K562 (cell line): ENCODE data around the gene TSPAN1. TPM values are rescaled to one million over a fixed set of nuclear protein-coding genes. Genes with fewer than 3 reads are reported as not detected.

Source experiments
- ATAC-seq: fragments of 200-7000 bp; cut with Tn5 transposase; 3 replicates; pipeline ENCODE4 v1.9.1; 2020; ENCODE audit warnings: moderate library complexity
- BruUV-seq: library from RNA; stranded (reverse); fragments of 400-500 nt; replicated peaks from 2 replicates; lab custom pipeline; 2021; lab: Mats Ljungman, UMichigan
- CTCF ChIA-PET: fragments of 300-600 bp; formaldehyde crosslinking; extraction: SDS; loops from one replicate; lab custom pipeline; 2021; ENCODE audit warnings: low intra/inter-chr PET ratio; lab: Yijun Ruan, JAX
- POLR2A ChIA-PET: fragments of 300-600, 350-650 bp; sonication (Branson Sonifier 250); formaldehyde crosslinking; extraction: SDS; loops from one replicate; lab custom pipeline; 2021; ENCODE audit warnings: antibody characterized with exemption, inconsistent platforms; lab: Yijun Ruan, JAX
- DNase-seq, 4 experiments: peaks; one replicate each; pipeline versions ENCODE4 v3.0.0 to v3.0.0-alpha.2; 2011 to 2018; ENCODE audit warnings: low spot score in 3 of 4, mixed read lengths in 3 of 4; ENCODE audit errors: extremely low read depth in 1 of 4
- FAIRE-seq: peaks from 2 replicates; lab custom pipeline; 2011; peaks lifted over from hg19 to GRCh38; lab: Jason Lieb, UNC
- H2AFZ ChIP-seq: 2 replicates; pipeline ENCODE4 v1.6.0; 2011; ENCODE audit warnings: low read depth, low read length, control low read depth, inconsistent platforms
- H3K27ac ChIP-seq: fragments of 200-600 bp; 3 replicates; pipeline ENCODE4 v1.8.0; 2011; ENCODE audit warnings: low read depth, mild to moderate bottlenecking, control low read depth, inconsistent platforms, low read length, moderate library complexity, mixed read lengths; ENCODE audit errors: extremely low read depth
- H3K27me3 ChIP-seq, 2 experiments: fragments of 300-600 bp in 1 of 2; 2 replicates in 1 of 2; 3 replicates in 1 of 2; pipeline versions ENCODE4 v1.6.0 to v1.8.0; 2011; ENCODE audit warnings: inconsistent platforms in 2 of 2, low read length in 2 of 2, mild to moderate bottlenecking in 1 of 2, mixed read lengths in 1 of 2, moderate library complexity in 1 of 2; ENCODE audit not compliant: control insufficient read depth in 2 of 2, insufficient read depth in 2 of 2
- H3K36me3 ChIP-seq: fragments of 300-600 bp; 3 replicates; pipeline ENCODE4 v1.8.0; 2011; ENCODE audit warnings: mild to moderate bottlenecking, low read length, inconsistent platforms; ENCODE audit not compliant: control insufficient read depth, insufficient read depth
- H3K4me1 ChIP-seq, 2 experiments: fragments of 200-600 bp in 1 of 2; replicated peaks in 1 of 2; 2 replicates in 1 of 2; 3 replicates in 1 of 2; pipeline versions ENCODE4 v1.5.1 to v1.8.0; 2011; ENCODE audit warnings: inconsistent platforms in 2 of 2, low read length in 2 of 2, mild to moderate bottlenecking in 1 of 2, mixed read lengths in 1 of 2, moderate library complexity in 1 of 2; ENCODE audit not compliant: control insufficient read depth in 2 of 2, insufficient read depth in 2 of 2
- H3K4me2 ChIP-seq: 2 replicates; pipeline ENCODE4 v1.6.1; 2011; ENCODE audit warnings: low read length, control low read depth, inconsistent platforms, mixed read lengths; ENCODE audit not compliant: insufficient read depth
- H3K4me3 ChIP-seq: fragments of 200-600 bp; sonication (generic), shearing (Covaris generic); 2 replicates; pipeline ENCODE4 v1.5.1; 2016; ENCODE audit warnings: control low read depth, inconsistent platforms
- H3K79me2 ChIP-seq: fragments of 200-600 bp; 3 replicates; pipeline ENCODE4 v1.8.0; 2011; ENCODE audit warnings: low read length, inconsistent platforms; ENCODE audit not compliant: control insufficient read depth, insufficient read depth
- H3K9ac ChIP-seq, 2 experiments: 2 replicates each; pipeline versions ENCODE4 v1.6.0 to v1.6.1; 2011; ENCODE audit warnings: low read depth in 2 of 2, low read length in 2 of 2, control low read depth in 1 of 2, inconsistent platforms in 1 of 2, mild to moderate bottlenecking in 1 of 2, mixed read lengths in 1 of 2; ENCODE audit not compliant: insufficient read depth in 1 of 2
- H3K9me1 ChIP-seq: one replicate; pipeline ENCODE4 v1.6.0; 2011; ENCODE audit warnings: inconsistent platforms, mild to moderate bottlenecking, low read length, moderate library complexity; ENCODE audit not compliant: control insufficient read depth, insufficient read depth
- H3K9me3 ChIP-seq: replicated peaks from 2 replicates; pipeline ENCODE4 v1.5.1; 2011; ENCODE audit warnings: low read depth, low read length, inconsistent platforms; ENCODE audit not compliant: control insufficient read depth, insufficient read depth
- H4K20me1 ChIP-seq: replicated peaks from 2 replicates; pipeline ENCODE4 v1.6.1; 2011; ENCODE audit warnings: low read length, inconsistent platforms, mixed read lengths; ENCODE audit not compliant: control insufficient read depth, insufficient read depth
- CAMTA2 ChIP-seq: fragments of 250-450 bp; sonication (Bioruptor Pico); conservative IDR thresholded peaks from 2 replicates; pipeline ENCODE4 v1.5.1; 2022
- CXXC5 ChIP-seq: fragments of 250-450 bp; sonication (Bioruptor Pico); IDR thresholded peaks from 2 replicates; pipeline ENCODE4 v1.8.0; 2022; ENCODE audit warnings: inconsistent platforms, mild to moderate bottlenecking, moderate library complexity
- JUND ChIP-seq, 2 experiments: IDR thresholded peaks; 2 replicates in 1 of 2; 3 replicates in 1 of 2; pipeline ENCODE4 v1.6.1; 2011; ENCODE audit warnings: borderline replicate concordance in 2 of 2, low read depth in 2 of 2, low read length in 2 of 2, improper control_type of control experiment in 1 of 2, missing biosample characterization in 1 of 2, missing genetic modification characterization in 1 of 2, missing genetic modification reagents in 1 of 2
- KAT8 ChIP-seq: fragments of 450-650 bp; IDR thresholded peaks from 2 replicates; pipeline ENCODE4 v1.6.1; 2016; ENCODE audit warnings: low read depth, mild to moderate bottlenecking
- KDM5B ChIP-seq: fragments of 200-600 bp; sonication (generic); IDR thresholded peaks from 2 replicates; pipeline ENCODE4 v1.6.1; 2012; ENCODE audit warnings: low read depth, mild to moderate bottlenecking, moderate library complexity, low read length, control low read depth, inconsistent platforms; ENCODE audit not compliant: insufficient replicate concordance
- L3MBTL2 ChIP-seq: fragments of 450-650 bp; IDR thresholded peaks from 2 replicates; pipeline ENCODE4 v1.6.1; 2016; ENCODE audit warnings: mild to moderate bottlenecking, moderate library complexity
- MCM5 ChIP-seq: fragments of 450-650 bp; IDR thresholded peaks from 2 replicates; pipeline ENCODE4 v1.6.1; 2016; ENCODE audit warnings: low read depth
- PHTF2 ChIP-seq: fragments of 250-450 bp; sonication (Bioruptor Pico); IDR thresholded peaks from 2 replicates; pipeline ENCODE4 v1.5.0; 2021; ENCODE audit warnings: mild to moderate bottlenecking
- POLR2AphosphoS2 ChIP-seq: IDR thresholded peaks from 2 replicates; pipeline ENCODE4 v1.6.1; 2012; ENCODE audit warnings: low read length, improper control_type of control experiment
- SAFB2 ChIP-seq: fragments of 200-400 bp; formaldehyde crosslinking; IDR thresholded peaks from 2 replicates; pipeline ENCODE4 v1.6.1; 2018; ENCODE audit warnings: borderline replicate concordance, low read length, low read depth, moderate library complexity; ENCODE audit not compliant: severe bottlenecking
- SFPQ ChIP-seq: fragments of 200-400 bp; formaldehyde crosslinking; IDR thresholded peaks from 2 replicates; pipeline ENCODE4 v1.6.1; 2017; ENCODE audit warnings: mild to moderate bottlenecking, low read depth, low read length, moderate library complexity
- TEAD1 ChIP-seq, 2 experiments: fragments of 450-650 bp in 1 of 2; sonication (generic) in 1 of 2; formaldehyde crosslinking; IDR thresholded peaks; 2 replicates each; pipeline versions ENCODE4 v1.4.0 to v1.8.0; 2020 to 2022; ENCODE audit warnings: mild to moderate bottlenecking in 2 of 2, missing genetic modification reagents in 1 of 2
- TFE3 ChIP-seq: fragments of 450-650 bp; formaldehyde crosslinking; IDR thresholded peaks from 2 replicates; pipeline ENCODE4 v1.4.0; 2020; ENCODE audit warnings: mild to moderate bottlenecking, mixed read lengths
- TSC22D4 ChIP-seq: fragments of 450-650 bp; IDR thresholded peaks from 2 replicates; pipeline ENCODE4 v1.6.1; 2016; ENCODE audit warnings: missing genetic modification characterization, missing biosample characterization, control low read depth
- U2AF2 ChIP-seq: fragments of 200-400 bp; formaldehyde crosslinking; optimal IDR thresholded peaks from 2 replicates; pipeline ENCODE3; 2017; ENCODE audit warnings: low read depth, mild to moderate bottlenecking, low read length
- ZEB2 ChIP-seq: fragments of 450-650 bp; IDR thresholded peaks from 2 replicates; pipeline ENCODE4 v1.6.1; 2016
- ZKSCAN3 ChIP-seq: fragments of 250-450 bp; sonication (Bioruptor Pico); IDR thresholded peaks from 2 replicates; pipeline ENCODE4 v1.4.0; 2020
- ZNF146 ChIP-seq: IDR thresholded peaks from one replicate; pipeline ENCODE4 v1.6.1; 2018; ENCODE audit warnings: missing compliant biosample characterization; ENCODE audit not compliant: unreplicated experiment
- ZNF239 ChIP-seq: fragments of 250-450 bp; sonication (Bioruptor Pico); IDR thresholded peaks from 2 replicates; pipeline ENCODE4 v1.4.0; 2020; ENCODE audit warnings: mild to moderate bottlenecking
- ZNF77 ChIP-seq: fragments of 250-450 bp; sonication (Bioruptor Pico); IDR thresholded peaks from 2 replicates; pipeline ENCODE4 v1.5.0; 2020
- WGBS: fragments of 100-300 bp; shearing (Covaris generic); methylation state at CpG from one replicate; pipeline ENCODE4 v1.1.6; 2016; ENCODE audit warnings: low coverage, mixed read lengths; ENCODE audit not compliant: insufficient coverage; ENCODE audit errors: missing lambda C conversion rate; 5-methylcytosine and 5-hydroxymethylcytosine counted together
- in situ Hi-C: fragments of 300-500 bp; cut with MboI; formaldehyde crosslinking; loops from 4 replicates; pipeline ENCODE4 v1.15.0; 2018; ENCODE audit warnings: inconsistent platforms, mixed read lengths
- intact Hi-C: fragments of 100-400 bp; cut with micrococcal nuclease; formaldehyde crosslinking; loops from 2 replicates; pipeline ENCODE4 v1.14.2; 2022
- polyA plus RNA-seq, 8 experiments: library from polyadenylated mRNA; depleted of rRNA in 4 of 8; stranded (reverse) in 5 of 8; unstranded in 3 of 8; fragments of >200 nt; fragmentation: Nextera tagmentation in 2 of 8; fragmentation: Illumina TruSeq in 1 of 8; extraction: Ambion mirVana in 2 of 8; extraction: Trizol in 1 of 8; gene quantifications; 2 replicates each; pipeline versions ENCODE4 v1.2.1 to v1.2.3, GENCODE V29; 2011 to 2014; ENCODE audit warnings: inconsistent platforms in 1 of 8, missing spikeins in 1 of 8
- total RNA-seq, 7 experiments: library from RNA; depleted of rRNA in 6 of 7; stranded (reverse); fragments of >200 nt in 6 of 7; fragmentation: Illumina TruSeq in 2 of 7; extraction: Trizol in 2 of 7; gene quantifications; 2 replicates each; pipeline versions ENCODE4 v1.2.1 to v1.2.3, GENCODE V29; 2011 to 2021; ENCODE audit warnings: low replicate concordance in 1 of 7

TSPAN1 gene
- total and polyA plus RNA-seq, 9 of the 15 experiments (the other 6 are each of a cell fraction or from before 2014, with no cell fraction given): 0.58 TPM; not detected in 8

GRCh38 chr1:46218443-46218842, 43.6 kb downstream of the TSPAN1 start:
- H3K4me2 ChIP-seq: no peak overlapping the region
- FAIRE-seq (no peak), ATAC-seq (no peak), DNase-seq (no peak)
- no TSS peak for BruUV-seq
- ChIA-PET POLR2A (interaction anchor here (0.6 to 1.8 kb wide), 7 partner anchors 10 to 1021 kb away, joined by 3 to 6 read pairs (median 3); no protein-coding TSS in a partner anchor), CTCF (no interaction called here)
- no peaks in the 10 kb centered on the region for H3K9me1 ChIP-seq
- H2AFZ ChIP-seq: peak overlapping the region; percentile 35
- 45% methylated on average over 8 of the region's 8 CpGs for WGBS
- peaks cover 0 to 5% of the 10 kb centered on the region in 2 experiments; a peak in 2 of 5 replicates for H3K4me1 ChIP-seq
- H3K27me3 ChIP-seq: no peaks in the 10 kb centered on the region
- in situ Hi-C loops (no loop called here), intact Hi-C loops (loop anchor here (5.0 kb wide), 1 partner anchor 996 kb away; no protein-coding TSS in a partner anchor)
- H3K9me3 ChIP-seq: no peaks in the 10 kb centered on the region
- H3K9ac ChIP-seq: no peak overlapping the region
- no peak overlapping the region for H3K27ac ChIP-seq
- no peaks in the 10 kb centered on the region for H4K20me1 ChIP-seq
- H3K4me3 ChIP-seq: no peak overlapping the region
- H3K36me3 ChIP-seq: no peaks in the 10 kb centered on the region
- no peak for TF ChIP-seq KDM5B
- no peak for TF ChIP-seq POLR2AphosphoS2
- no peak for TF ChIP-seq KAT8
- no peak for TF ChIP-seq ZNF239
- TF ChIP-seq TEAD1 (CRISPR knock-in tag; IDR thresholded peaks at IDR 0.05): no peak
- TF ChIP-seq CAMTA2 (CRISPR knock-in tag): no peak
- no peak for TF ChIP-seq JUND (IDR thresholded peaks at IDR 0.05; ENCODE audit: borderline replicate concordance, low read depth, low read length)
- TF ChIP-seq JUND (tag; IDR thresholded peaks at IDR 0.05; ENCODE audit: borderline replicate concordance, low read depth, low read length): no peak
- no peak for TF ChIP-seq CXXC5 (CRISPR knock-in tag)
- no peak for TF ChIP-seq ZNF77 (CRISPR knock-in tag)
- TF ChIP-seq L3MBTL2: no peak
- TF ChIP-seq SFPQ: no peak
- TF ChIP-seq MCM5: no peak
- no peak for TF ChIP-seq ZKSCAN3 (CRISPR knock-in tag)
- TF ChIP-seq SAFB2: no peak
- TF ChIP-seq U2AF2: no peak
- TF ChIP-seq TFE3 (CRISPR knock-in tag): no peak
- TF ChIP-seq ZNF146 (CRISPR knock-in tag): no peak
- TF ChIP-seq TSC22D4: no peak
- TF ChIP-seq PHTF2 (CRISPR knock-in tag): no peak
- no peak for TF ChIP-seq ZEB2
- no peaks in the 10 kb centered on the region for H3K79me2 ChIP-seq
